ENCODE results near the gene CHST4.

DNA sequence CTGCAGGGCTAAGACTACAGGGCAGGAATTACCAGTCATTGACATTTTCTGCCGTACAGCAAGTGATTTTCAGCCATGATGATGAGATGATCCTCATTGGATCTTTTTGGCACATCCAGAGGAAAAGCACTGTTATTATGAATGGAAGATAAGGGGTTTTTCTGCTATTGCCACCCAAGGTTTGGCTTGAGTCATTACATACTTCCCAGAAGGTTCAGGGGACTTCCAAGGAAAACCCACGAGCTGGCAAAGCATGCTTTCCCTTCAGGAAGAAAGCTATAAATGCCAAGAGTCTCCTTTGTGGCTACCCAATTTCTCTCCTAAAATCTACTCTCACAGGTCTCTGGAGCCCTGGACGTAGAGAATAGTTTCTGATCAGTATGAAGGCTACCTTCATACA is 6.1 kb downstream of the CHST4 start:
- TF ChIP-seq EZH2 (IDR thresholded peaks at IDR 0.05; ENCODE audit: low read length, unreplicated experiment), result no peak
- TF ChIP-seq, protein P1, sequence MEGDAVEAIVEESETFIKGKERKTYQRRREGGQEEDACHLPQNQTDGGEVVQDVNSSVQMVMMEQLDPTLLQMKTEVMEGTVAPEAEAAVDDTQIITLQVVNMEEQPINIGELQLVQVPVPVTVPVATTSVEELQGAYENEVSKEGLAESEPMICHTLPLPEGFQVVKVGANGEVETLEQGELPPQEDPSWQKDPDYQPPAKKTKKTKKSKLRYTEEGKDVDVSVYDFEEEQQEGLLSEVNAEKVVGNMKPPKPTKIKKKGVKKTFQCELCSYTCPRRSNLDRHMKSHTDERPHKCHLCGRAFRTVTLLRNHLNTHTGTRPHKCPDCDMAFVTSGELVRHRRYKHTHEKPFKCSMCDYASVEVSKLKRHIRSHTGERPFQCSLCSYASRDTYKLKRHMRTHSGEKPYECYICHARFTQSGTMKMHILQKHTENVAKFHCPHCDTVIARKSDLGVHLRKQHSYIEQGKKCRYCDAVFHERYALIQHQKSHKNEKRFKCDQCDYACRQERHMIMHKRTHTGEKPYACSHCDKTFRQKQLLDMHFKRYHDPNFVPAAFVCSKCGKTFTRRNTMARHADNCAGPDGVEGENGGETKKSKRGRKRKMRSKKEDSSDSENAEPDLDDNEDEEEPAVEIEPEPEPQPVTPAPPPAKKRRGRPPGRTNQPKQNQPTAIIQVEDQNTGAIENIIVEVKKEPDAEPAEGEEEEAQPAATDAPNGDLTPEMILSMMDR (conservative IDR thresholded peaks at IDR 0.05; ENCODE audit: low read depth, low read length), result no peak

All from PC-3 (cell line).